ENCODE data around the gene SBK2.

- no peak for TF ChIP-seq RBM14 (IDR thresholded peaks at IDR 0.05; ENCODE audit: borderline replicate concordance, insufficient read depth, low read depth, low read length)
- TF ChIP-seq SMARCB1 (IDR thresholded peaks at IDR 0.05; ENCODE audit: insufficient read length, low read depth) = no peak
- no peak for TF ChIP-seq MTA1 (IDR thresholded peaks at IDR 0.05; ENCODE audit: borderline replicate concordance)
Measured at GRCh38 chr19:55567708-55568328, 30.9 kb upstream of the SBK2 start.
